A549 treated with CORT108297 at 1 μM for 4 hours (cell line): ENCODE data around the gene MED1. TPM values are rescaled to one million over a fixed set of nuclear protein-coding genes. Genes with fewer than 3 reads are reported as not detected.

Source experiments
- total RNA-seq: library from RNA; stranded (reverse); fragments of 200-300 nt; extraction: Qiagen RNA extraction; gene quantifications from 5 replicates; pipeline ENCODE4 v1.2.3, GENCODE V29; 2022

The MED1 gene, protein sequence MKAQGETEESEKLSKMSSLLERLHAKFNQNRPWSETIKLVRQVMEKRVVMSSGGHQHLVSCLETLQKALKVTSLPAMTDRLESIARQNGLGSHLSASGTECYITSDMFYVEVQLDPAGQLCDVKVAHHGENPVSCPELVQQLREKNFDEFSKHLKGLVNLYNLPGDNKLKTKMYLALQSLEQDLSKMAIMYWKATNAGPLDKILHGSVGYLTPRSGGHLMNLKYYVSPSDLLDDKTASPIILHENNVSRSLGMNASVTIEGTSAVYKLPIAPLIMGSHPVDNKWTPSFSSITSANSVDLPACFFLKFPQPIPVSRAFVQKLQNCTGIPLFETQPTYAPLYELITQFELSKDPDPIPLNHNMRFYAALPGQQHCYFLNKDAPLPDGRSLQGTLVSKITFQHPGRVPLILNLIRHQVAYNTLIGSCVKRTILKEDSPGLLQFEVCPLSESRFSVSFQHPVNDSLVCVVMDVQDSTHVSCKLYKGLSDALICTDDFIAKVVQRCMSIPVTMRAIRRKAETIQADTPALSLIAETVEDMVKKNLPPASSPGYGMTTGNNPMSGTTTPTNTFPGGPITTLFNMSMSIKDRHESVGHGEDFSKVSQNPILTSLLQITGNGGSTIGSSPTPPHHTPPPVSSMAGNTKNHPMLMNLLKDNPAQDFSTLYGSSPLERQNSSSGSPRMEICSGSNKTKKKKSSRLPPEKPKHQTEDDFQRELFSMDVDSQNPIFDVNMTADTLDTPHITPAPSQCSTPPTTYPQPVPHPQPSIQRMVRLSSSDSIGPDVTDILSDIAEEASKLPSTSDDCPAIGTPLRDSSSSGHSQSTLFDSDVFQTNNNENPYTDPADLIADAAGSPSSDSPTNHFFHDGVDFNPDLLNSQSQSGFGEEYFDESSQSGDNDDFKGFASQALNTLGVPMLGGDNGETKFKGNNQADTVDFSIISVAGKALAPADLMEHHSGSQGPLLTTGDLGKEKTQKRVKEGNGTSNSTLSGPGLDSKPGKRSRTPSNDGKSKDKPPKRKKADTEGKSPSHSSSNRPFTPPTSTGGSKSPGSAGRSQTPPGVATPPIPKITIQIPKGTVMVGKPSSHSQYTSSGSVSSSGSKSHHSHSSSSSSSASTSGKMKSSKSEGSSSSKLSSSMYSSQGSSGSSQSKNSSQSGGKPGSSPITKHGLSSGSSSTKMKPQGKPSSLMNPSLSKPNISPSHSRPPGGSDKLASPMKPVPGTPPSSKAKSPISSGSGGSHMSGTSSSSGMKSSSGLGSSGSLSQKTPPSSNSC (N-terminal part only)
- total RNA-seq = 25.2 to 34.2 TPM (median 31.3 TPM) in 5 replicates

DNA sequence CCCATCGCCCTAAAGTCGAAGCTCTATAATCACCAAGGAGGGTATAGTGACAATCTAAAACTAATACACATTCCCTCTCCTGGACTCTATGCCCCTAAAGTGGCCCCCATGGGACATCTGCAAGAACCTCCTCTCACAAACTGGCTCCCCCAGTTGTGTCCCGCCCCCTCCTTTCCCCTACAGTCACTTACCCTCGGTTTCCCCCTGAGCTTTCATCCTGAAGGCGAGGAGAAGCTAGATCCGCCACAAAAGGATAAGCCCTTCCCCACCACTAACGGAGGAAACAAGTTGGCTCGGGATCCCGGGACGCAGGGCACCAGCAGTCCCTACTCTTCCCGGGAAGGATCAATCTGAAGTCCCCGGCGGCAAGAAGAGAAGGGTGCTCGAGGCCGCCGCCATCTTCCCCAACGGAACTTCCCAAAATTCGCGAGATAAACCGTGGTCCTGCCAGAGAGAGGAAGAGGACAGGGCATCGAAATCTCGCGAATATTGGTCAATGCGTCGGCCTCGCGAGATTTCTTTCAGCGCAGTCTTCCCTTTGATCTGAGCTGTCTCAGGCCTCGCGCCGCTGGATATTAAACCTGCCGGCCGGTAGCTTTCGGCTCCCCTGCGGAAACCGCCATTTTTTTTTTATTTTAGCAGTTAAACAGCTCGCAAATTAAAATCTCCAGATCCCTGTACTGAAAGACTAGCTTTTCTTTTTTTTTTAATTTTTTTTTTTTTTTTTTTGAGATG is at the start of gene MED1:
MED1 (minus strand) TSS at position 417 of the 735 bp plus-strand sequence; CDS start at position 216, 201 bp downstream.

DNA sequence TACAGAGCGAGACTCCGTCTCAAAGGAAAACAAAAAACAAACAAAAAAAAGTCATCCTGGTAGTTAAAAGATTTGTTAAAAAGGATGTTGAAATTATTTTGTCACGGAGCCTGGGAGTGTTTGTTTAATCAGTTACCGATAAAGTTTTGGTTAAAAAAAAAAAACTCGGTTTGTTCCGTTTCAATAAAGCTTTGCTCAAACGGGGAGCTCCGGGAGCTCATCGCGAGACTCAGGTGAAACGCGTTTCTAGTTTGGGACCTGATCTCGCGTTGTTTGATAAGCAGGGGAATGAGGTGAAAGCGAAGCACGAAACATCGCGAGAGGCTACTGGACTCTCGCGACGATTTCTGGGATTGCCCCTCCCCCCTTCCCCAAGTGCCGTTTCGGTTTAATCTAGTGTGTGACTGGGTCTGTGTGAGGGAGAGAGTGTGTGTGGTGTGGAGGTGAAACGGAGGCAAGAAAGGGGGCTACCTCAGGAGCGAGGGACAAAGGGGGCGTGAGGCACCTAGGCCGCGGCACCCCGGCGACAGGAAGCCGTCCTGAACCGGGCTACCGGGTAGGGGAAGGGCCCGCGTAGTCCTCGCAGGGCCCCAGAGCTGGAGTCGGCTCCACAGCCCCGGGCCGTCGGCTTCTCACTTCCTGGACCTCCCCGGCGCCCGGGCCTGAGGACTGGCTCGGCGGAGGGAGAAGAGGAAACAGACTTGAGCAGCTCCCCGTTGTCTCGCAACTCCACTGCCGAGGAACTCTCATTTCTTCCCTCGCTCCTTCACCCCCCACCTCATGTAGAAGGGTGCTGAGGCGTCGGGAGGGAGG is 10.3 kb upstream of the MED1 start, which contains the start of gene CDK12:
CDK12 (plus strand) TSS at position 374 of the 813 bp plus-strand sequence. CDS start 586 bp downstream, outside the sequence.

DNA sequence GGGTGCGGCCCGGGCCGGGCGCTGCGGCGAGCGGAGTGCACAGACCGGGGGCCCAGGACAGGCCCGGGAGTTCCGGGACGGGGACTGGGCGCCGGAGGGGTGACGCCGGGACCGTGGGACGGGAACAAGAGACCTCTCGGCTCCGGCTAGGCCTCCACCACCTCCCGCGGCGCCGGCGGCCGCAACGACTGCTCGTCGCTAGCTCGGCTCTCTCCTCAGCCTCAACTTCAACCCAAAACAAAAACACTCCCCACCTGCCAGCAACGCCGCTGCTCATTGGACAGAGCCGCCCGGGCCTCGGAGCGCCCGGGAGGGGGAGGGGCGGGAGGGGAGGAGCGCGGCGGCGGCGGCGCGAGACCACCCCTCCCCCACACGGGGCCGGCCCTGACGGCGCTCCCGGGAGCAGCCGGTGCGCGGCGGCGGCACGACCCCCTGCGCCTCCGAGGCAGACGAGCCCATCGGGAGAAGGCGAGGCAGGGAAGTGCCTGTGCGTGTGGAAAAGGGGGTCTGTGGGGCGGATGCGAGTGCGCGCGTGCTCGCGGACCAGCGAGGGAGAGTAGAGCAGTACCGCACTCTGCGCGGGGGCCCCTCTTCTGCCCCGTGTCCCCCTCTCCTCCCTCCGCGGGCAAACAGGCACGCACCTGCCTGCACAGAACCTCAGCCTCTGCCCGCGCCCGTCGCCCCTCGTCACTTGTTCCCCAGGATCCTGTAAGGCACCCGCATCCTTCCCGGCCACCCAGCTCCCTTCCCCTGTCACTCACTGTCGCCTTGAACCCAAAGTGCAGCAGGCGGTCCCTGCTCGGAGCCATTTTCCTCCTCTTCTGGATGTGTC is 49.4 kb downstream of the MED1 start, which contains the start of gene FBXL20:
FBXL20 (minus strand) TSS at position 215 of the 832 bp plus-strand sequence. CDS start 224 bp downstream, outside the sequence.

Other genes starting within 250 kb of the MED1 start
- 0.25 to 0.40 TPM (median 0.38 TPM) in 5 replicates for gene STAC2, start 225.3 kb downstream of the MED1 start, total RNA-seq
- gene FBXL20, start 49.6 kb downstream of the MED1 start, total RNA-seq = 6.5 to 9.1 TPM (median 8.7 TPM) in 5 replicates
- 31.4 to 38.5 TPM (median 36.8 TPM) in 5 replicates for gene CDK12, start 10.2 kb upstream of the MED1 start, total RNA-seq
- gene NEUROD2, start 156.7 kb upstream of the MED1 start, total RNA-seq = 0.05 TPM in 1 of 5 replicates, not detected in the others
- gene PPP1R1B, start 175.7 kb upstream of the MED1 start, total RNA-seq = 0.09 TPM in 1 of 5 replicates, not detected in the others
- 53.6 to 62.7 TPM (median 60.6 TPM) in 5 replicates for gene STARD3, start 185.9 kb upstream of the MED1 start, total RNA-seq
- gene TCAP, start 214.1 kb upstream of the MED1 start, total RNA-seq = 0.52 to 1.4 TPM (median 0.92 TPM) in 5 replicates
- 0.13 to 0.21 TPM (median 0.20 TPM) in 3 of 5 replicates, not detected in the others for gene PNMT, start 217.2 kb upstream of the MED1 start, total RNA-seq
- gene PGAP3, start 236.8 kb upstream of the MED1 start, total RNA-seq = 6.7 to 8.3 TPM (median 8.1 TPM) in 5 replicates
- 29.6 to 39.0 TPM (median 38.1 TPM) in 5 replicates for gene ERBB2, start 248.8 kb upstream of the MED1 start, total RNA-seq